Measurements from ENCODE around the gene PAMR1. TPM values are rescaled to one million over a fixed set of nuclear protein-coding genes. Genes with fewer than 3 reads are reported as not detected.
A peak's percentile ranks its signal among the peaks of the same experiment; 100 is the strongest.

Gene PAMR1
- polyA plus RNA-seq, 2 of the 4 experiments (the other 2 are of a cell fraction), result not detected

- 54% methylated on average over 1 of the region's 1 CpG for WGBS (ENCODE audit: missing lambda C conversion rate)
- H3K4me1 ChIP-seq, result peaks cover 14% of the 10 kb centered on the region; the same call in 2 of the 3 replicates
- DNase-seq (ENCODE audit: low read depth in 1 of 2, low spot score in 1 of 2), result no peak
- CTCF ChIA-PET, result interaction anchor here (0.7 to 4.9 kb wide), 19 partner anchors 10 to 779 kb away, joined by 3 to 35 read pairs (median 4); no protein-coding TSS in a partner anchor
- TF ChIP-seq EHMT2 (IDR thresholded peaks at IDR 0.05; ENCODE audit: low read depth), result no peak
- TF ChIP-seq CHD2 (IDR thresholded peaks at IDR 0.05; ENCODE audit: low read length, partially characterized antibody), result no peak
- no peak for TF ChIP-seq RCOR1 (IDR thresholded peaks at IDR 0.05; ENCODE audit: low read depth, low read length)
- TF ChIP-seq, protein P1, sequence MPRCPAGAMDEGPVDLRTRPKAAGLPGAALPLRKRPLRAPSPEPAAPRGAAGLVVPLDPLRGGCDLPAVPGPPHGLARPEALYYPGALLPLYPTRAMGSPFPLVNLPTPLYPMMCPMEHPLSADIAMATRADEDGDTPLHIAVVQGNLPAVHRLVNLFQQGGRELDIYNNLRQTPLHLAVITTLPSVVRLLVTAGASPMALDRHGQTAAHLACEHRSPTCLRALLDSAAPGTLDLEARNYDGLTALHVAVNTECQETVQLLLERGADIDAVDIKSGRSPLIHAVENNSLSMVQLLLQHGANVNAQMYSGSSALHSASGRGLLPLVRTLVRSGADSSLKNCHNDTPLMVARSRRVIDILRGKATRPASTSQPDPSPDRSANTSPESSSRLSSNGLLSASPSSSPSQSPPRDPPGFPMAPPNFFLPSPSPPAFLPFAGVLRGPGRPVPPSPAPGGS (IDR thresholded peaks at IDR 0.05), result no peak
- TF ChIP-seq EHF (CRISPR knock-in tag; IDR thresholded peaks at IDR 0.05), result no peak
- no peak for TF ChIP-seq BHLHE40 (IDR thresholded peaks at IDR 0.05; ENCODE audit: low read depth, low read length)
- TF ChIP-seq KDM1A (IDR thresholded peaks at IDR 0.05; ENCODE audit: low read depth), result no peak
- TF ChIP-seq, protein P2, sequence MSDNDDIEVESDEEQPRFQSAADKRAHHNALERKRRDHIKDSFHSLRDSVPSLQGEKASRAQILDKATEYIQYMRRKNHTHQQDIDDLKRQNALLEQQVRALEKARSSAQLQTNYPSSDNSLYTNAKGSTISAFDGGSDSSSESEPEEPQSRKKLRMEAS (IDR thresholded peaks at IDR 0.05), result no peak
- no peak for TF ChIP-seq RNF2 (IDR thresholded peaks at IDR 0.05; ENCODE audit: borderline replicate concordance, low read depth)
- H3K4me2 ChIP-seq, result no peak overlapping the region
- FAIRE-seq, result no peak
- no peak for ATAC-seq
- H3K27ac ChIP-seq, result no peak overlapping the region
- H3K9me3 ChIP-seq, result peaks cover 15% of the 10 kb centered on the region
- POLR2A ChIA-PET, result interaction anchor here (0.7 kb wide), 1 partner anchor 130 kb away, joined by 5 read pairs; the partner anchor contains the start of gene FJX1
- H3K4me3 ChIP-seq, result no peak overlapping the region
These were observed 37.3 kb downstream of the PAMR1 start for GRCh38 chr11:35488117-35488516.

DNA sequence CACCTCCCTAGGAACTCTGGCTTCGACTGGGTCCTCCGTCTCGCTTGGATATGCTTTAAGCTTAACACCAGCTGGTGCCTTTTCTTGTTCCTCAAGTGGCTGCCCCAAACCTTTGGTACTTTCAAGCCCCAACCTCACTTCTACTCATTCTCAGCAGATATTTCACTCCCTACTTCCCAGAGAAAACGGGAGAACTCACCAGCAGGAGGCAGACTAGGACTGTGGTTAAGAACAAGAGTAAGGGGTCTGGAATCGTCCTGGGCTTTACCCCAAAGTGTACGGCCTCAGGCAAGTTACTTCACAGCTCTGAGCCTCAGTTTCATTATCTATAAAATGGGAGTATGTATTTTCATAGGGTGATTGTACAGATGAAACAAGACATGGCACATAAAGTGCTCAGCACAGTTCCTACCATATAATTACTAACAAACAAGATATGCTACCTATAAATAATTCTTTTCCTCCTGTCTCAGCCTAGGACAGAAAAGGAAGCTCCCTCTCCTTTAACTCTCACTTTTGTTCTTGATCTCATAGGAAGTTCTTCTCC lies 37.8 kb downstream of the PAMR1 start:
- POLR2A ChIA-PET, result interaction anchor here (0.7 kb wide), 1 partner anchor 130 kb away, joined by 5 read pairs; the partner anchor contains the start of gene FJX1
- H3K4me3 ChIP-seq, result no peak overlapping the region

More for the DNA sequence above, 37.8 kb downstream of the PAMR1 start:
- 35% methylated on average over 6 of the region's 6 CpGs for WGBS (ENCODE audit: missing lambda C conversion rate)
- peak; percentile 51 to 57; a peak in 3 of 6 replicates for ATAC-seq
- peak in 1 of 2 experiments; percentile 48 for DNase-seq (ENCODE audit: low read depth in 1 of 2, low spot score in 1 of 2)
- peaks cover 20% of the 10 kb centered on the region for H3K9me3 ChIP-seq
- TF ChIP-seq SMC3 (IDR thresholded peaks at IDR 0.05), result peak; percentile 69
- TF ChIP-seq, protein P3, sequence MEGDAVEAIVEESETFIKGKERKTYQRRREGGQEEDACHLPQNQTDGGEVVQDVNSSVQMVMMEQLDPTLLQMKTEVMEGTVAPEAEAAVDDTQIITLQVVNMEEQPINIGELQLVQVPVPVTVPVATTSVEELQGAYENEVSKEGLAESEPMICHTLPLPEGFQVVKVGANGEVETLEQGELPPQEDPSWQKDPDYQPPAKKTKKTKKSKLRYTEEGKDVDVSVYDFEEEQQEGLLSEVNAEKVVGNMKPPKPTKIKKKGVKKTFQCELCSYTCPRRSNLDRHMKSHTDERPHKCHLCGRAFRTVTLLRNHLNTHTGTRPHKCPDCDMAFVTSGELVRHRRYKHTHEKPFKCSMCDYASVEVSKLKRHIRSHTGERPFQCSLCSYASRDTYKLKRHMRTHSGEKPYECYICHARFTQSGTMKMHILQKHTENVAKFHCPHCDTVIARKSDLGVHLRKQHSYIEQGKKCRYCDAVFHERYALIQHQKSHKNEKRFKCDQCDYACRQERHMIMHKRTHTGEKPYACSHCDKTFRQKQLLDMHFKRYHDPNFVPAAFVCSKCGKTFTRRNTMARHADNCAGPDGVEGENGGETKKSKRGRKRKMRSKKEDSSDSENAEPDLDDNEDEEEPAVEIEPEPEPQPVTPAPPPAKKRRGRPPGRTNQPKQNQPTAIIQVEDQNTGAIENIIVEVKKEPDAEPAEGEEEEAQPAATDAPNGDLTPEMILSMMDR (IDR thresholded peaks at IDR 0.05), result peak; percentile 60
- TF ChIP-seq RAD21 (conservative IDR thresholded peaks at IDR 0.05 in 1 of 2, IDR thresholded peaks at IDR 0.05 in 1 of 2), result peak; percentile 74 to 77
- no peak for TF ChIP-seq REST (IDR thresholded peaks at IDR 0.05)
- CTCF ChIA-PET, result interaction anchor here (0.6 to 4.9 kb wide), 28 partner anchors 10 to 1033 kb away, joined by 3 to 35 read pairs (median 4); partner anchors contain the start of gene FJX1
- peaks cover 14% of the 10 kb centered on the region; the same call in 2 of the 3 replicates for H3K4me1 ChIP-seq
- no peak for FAIRE-seq
- no peak overlapping the region for H3K27ac ChIP-seq
- H3K4me2 ChIP-seq, result no peak overlapping the region

Data from A549 (cell line).